Endometrial microvascular endothelial cells (primary cell): Measurements from ENCODE around the gene SEMA3F. TPM values are rescaled to one million over a fixed set of nuclear protein-coding genes. Genes with fewer than 3 reads are reported as not detected.

Source experiments
- in situ Hi-C: cut with HindIII; loops from 2 replicates; pipeline ENCODE4 v1.10.0; 2017; ENCODE audit warnings: low sequenced_read_pairs, low pct_unique_long_range_greater_than_20kb; ENCODE audit errors: inconsistent ontology term
- total RNA-seq: library from RNA; depleted of rRNA; stranded (reverse); fragments of >200 nt; gene quantifications from one replicate; pipeline ENCODE4 v1.2.3, GENCODE V29; 2015; ENCODE audit errors: inconsistent ontology term

The SEMA3F gene
- total RNA-seq, 1 donor from 2014 or later, result 263 TPM

- in situ Hi-C loops, result no loop called here
Measured at GRCh38 chr3:50128001-50128400, 27.1 kb upstream of the SEMA3F start.

DNA sequence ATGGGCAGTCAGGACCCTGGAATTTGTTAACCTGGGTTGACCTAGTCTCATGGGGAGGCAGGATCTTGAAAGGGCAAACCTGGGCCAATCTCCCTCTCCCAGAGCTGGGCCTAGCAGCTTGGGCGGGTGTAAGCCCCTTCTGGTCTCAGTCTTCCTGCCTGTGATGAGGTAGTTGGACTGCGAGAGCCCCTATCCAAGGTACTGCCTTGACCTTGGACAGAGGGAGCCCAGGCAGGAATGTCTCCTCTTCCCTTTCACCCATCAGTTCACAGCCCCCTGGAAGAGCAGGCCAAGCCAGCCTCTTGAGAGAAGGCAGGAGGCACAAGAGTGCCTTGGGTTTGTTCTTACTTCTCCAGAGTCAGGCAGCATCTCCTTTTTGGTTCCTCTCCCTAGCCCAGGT, 24.7 kb upstream of the SEMA3F start:
- in situ Hi-C loops, result no loop called here

GRCh38 chr3:50132421-50133282, 22.5 kb upstream of the SEMA3F start:
- in situ Hi-C loops, result no loop called here

DNA sequence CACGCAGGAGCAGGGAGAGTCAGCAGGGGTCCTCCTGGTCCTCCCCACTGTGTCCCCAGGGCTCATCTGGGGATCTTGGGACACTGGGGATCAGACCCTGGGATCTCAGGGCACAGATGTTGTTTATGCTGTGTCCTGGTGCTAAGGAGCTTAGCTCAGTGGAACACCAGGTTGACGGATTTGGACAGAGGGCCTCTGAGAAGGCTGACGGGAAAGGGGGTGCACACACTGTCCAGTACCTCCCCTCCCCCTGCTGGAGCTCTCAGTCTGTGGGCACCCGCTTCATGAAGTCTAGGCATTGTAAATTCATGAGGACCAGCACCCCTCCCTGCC, 21.9 kb upstream of the SEMA3F start:
- in situ Hi-C loops, result no loop called here

DNA sequence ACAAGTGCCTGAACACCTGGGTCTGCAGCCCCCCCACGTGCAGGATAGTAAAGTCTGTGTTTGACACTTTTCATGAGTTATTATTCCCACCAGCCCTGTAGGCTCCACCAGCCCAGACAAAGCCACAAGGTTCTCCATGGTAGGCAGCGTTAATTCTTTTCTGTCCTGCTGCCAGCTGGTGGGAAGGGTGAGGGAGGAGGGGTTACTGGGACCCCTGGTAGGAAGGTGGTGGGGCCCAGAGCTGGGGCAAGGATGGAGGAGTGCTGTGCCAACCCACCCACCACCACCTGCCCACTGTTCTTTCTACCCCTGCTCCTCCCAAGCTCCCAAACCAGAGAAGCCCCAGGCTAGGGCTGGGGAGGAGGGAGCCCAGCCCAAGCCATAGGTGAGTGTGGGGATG, 20.8 kb upstream of the SEMA3F start:
- in situ Hi-C loops, result no loop called here

- in situ Hi-C loops, result no loop called here
Measured at GRCh38 chr3:50135964-50136363, 19.2 kb upstream of the SEMA3F start.

- in situ Hi-C loops, result no loop called here
Measured at GRCh38 chr3:50136714-50137405, 18.3 kb upstream of the SEMA3F start.

GRCh38 chr3:50137531-50137930, 17.6 kb upstream of the SEMA3F start:
- in situ Hi-C loops, result no loop called here

DNA sequence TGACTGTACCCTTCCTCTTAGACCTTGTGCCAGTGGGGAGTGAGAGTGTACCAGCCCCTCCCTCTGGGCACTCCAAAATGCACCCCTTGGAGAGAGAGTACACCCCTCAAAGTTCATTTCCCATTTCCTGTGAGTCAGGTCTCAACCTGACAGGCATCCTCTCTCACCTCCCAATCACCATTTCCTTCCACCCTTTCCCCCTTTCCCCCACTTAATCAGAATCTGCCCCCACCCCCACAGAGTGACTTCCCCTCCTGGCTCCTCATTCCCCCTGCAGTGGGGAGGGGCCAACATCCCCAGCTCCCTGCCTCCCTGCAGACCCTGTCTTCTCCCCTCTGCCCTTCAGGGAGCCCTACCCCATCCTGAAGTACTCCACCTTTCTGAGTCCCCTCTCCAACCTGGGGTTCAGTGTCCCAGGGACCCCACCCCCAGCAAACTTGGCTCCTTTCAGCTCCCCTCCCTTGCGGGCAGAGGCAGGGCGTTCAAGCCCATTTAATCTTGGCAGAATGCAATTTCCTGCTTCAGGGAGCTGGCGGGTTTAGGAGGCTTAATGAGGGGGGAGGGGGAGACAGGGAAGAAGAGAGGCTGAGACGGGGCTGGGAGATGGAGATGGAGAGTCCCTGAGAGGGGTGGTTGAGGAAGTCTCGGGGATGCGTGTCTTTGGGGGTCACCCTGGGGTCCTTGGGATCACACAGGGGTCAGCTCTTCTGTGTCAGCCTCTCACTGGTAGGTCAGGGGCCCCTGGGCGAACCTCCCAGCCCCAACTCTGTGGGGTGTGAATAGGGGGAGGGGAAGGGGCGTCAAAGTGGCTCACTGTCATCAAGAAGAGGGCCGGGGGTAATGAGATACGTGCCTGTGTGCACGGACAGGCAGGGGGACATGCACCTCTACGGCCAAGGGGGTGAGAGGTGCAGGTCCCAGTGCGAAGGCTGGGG, 16.6 kb upstream of the SEMA3F start:
- in situ Hi-C loops, result no loop called here

- in situ Hi-C loops, result no loop called here
Measured at GRCh38 chr3:50139308-50139707, 15.8 kb upstream of the SEMA3F start.

GRCh38 chr3:50139718-50140423, 15.3 kb upstream of the SEMA3F start:
- in situ Hi-C loops, result no loop called here

DNA sequence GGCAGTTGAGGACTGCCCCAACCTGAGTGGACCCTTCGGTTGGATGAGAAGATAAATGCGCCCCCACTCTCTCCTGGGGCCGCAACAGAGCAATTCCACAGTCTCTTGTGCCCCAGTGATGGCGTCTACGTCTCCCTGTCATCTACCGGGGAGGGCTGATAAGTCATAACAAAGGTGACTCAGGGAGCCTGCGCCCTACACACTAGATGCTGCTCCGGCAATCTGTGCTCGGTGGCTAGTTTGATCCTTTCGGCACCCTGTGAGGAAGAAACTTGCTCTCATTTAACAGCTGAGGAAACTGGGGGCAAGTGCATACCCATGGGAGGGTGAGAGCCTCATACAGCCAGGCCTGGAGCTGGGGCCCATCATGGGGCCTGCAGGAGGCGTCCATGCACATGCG, 14.1 kb upstream of the SEMA3F start:
- in situ Hi-C loops, result no loop called here

- in situ Hi-C loops, result no loop called here
Measured at GRCh38 chr3:50146316-50146901, 8.7 kb upstream of the SEMA3F start.

DNA sequence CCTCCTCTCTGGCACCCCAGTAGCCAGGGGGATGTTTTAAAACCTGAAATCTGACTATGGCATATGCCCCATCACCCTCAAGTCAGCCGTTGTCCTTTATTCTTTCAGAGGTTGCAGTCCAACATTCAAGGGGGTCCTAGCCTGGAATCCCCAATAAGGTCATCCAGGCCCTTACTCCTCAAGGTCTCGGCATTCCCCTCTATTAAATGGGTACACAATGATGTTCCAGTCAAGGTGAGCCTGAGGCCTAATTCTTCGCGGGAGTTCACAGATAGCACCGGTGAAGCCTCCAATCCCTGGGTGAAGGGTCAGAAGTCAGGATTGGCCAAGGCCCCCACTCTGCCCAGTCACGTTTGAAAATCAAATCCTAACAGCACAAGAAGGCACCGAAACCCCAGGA, 8.1 kb upstream of the SEMA3F start:
- in situ Hi-C loops, result no loop called here

GRCh38 chr3:50147447-50147846, 7.7 kb upstream of the SEMA3F start:
- in situ Hi-C loops, result no loop called here

GRCh38 chr3:50147861-50148260, 7.3 kb upstream of the SEMA3F start:
- in situ Hi-C loops, result no loop called here

DNA sequence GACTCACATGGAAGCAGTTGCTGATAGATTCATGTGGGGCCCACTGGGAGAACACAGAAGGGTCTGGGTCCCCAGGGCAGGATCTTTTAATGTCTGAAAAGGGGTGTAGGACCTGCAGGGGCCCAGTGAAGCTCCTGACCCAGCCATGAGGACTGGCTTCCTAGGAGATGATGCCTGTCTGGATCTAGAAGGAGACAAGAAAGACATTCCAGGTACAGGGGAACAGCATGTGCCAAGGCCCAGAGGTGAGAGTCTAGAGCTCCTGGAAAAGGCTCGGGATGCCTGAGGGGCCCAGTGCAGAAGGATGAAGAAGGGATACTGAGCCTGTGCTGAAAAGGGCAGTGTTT, 4.7 kb upstream of the SEMA3F start:
- in situ Hi-C loops, result no loop called here

DNA sequence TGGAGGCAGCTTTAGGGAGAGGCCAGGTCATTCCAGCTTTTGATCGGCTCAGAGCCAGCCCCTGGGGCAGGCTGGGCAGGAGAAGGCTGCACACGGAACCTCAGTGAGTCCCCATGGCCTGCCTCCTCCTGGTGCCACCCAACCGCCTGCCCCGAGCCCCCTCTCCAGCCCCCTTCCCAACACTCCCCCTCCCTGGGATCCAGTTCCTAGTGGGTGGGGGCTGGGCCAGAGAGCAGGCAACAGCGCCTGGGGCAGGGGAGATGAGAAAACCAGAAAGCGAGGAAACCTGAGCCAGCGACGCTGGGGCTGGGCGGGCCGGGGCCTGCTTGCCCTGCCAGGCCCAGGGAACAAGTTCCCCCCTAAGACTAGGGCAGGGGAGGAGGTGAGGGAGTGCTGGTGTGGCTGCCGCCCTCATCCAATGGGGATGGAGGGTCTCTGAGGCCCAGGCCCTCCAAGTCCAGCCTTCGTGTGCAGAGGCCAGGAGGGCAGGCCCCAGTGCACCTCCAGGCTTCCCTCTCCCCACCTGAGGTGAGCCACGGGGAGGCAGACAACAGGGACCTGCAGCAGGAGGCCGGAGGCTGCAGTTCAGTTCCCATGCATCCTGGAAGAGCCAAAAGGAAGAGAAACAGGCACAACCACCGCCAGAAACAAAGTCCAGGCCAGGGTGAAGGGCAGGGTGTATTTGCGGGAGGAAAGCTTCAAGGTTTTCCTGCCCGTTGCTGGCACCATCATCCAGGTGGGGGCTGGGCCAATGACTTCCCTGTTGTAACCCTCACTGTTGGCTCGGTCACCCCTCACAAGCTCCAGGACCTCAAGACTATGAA, 4.0 kb upstream of the SEMA3F start:
- in situ Hi-C loops, result no loop called here
